ENCODE measurements around the gene OR10A6. TPM values are rescaled to one million over a fixed set of nuclear protein-coding genes. Genes with fewer than 3 reads are reported as not detected.
A peak's percentile ranks its signal among the peaks of the same experiment; 100 is the strongest.

Gene OR10A6
- total RNA-seq, 2 donors from 2014 or later: not detected

DNA sequence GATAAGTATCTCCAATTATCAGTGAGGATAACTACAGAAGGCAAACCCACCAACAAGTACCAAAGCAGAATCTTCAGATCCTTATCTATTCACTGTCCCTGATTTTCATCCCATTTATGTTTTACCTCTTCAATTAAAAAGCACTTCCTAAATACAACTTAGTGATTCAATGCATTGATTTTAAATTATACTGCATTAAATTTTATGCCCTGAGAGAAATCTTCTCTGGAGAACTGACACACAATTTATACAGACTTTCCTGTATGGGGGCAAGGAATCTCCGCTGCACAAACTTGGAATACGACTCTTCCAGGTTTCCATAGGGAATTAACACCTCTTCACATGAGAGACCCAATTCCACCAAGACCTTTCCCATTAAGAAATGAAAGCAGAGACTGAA lies 10.5 kb upstream of the OR10A6 start, which contains the start of gene OR10A3:
TSS of gene OR10A3 (minus strand) at position 101 of the 400 bp plus-strand sequence. CDS start 2,188 bp downstream, outside the sequence.
- H3K4me3 Mint-ChIP-seq: no peak within 1 kb of the TSS
- no peaks in the 10 kb centered on the region for H3K36me3 Mint-ChIP-seq (ENCODE audit: low read depth)
- no peak within 1 kb of the TSS for H3K27ac Mint-ChIP-seq
- H3K9me3 Mint-ChIP-seq: peaks cover 13% of the 10 kb centered on the region
- no peak for ATAC-seq (replicated peaks)
- H3K4me1 Mint-ChIP-seq: no peaks in the 10 kb centered on the region
- H3K27me3 Mint-ChIP-seq: peaks cover 17% of the 10 kb centered on the region

DNA sequence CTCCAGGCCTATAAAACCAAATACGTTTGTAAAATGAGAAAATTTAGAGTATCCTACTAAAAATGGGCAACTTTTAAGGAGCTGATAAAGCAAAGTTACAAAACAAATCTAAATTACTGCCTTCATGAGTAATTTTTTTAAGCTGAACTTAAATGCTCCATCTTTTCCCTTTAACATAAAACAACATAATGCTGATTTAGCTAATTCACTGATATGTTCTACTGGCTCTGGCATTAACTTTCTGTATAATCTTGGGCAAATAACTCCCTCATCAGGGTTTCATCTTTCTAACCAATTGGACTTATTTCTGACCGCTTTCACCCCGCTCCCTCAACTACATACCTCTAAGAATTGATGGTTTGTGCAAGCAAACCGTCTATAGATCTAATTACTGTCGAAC lies 10.1 kb upstream of the OR10A6 start:
- Mint-ChIP-seq H3K27ac (no peak overlapping the region), H3K36me3 (ENCODE audit: low read depth) (no peaks in the 10 kb centered on the region), H3K27me3 (peaks cover 20% of the 10 kb centered on the region), H3K4me3 (no peak overlapping the region), H3K9me3 (peaks cover 13% of the 10 kb centered on the region), H3K4me1 (no peaks in the 10 kb centered on the region)
- no peak for ATAC-seq (replicated peaks)

DNA sequence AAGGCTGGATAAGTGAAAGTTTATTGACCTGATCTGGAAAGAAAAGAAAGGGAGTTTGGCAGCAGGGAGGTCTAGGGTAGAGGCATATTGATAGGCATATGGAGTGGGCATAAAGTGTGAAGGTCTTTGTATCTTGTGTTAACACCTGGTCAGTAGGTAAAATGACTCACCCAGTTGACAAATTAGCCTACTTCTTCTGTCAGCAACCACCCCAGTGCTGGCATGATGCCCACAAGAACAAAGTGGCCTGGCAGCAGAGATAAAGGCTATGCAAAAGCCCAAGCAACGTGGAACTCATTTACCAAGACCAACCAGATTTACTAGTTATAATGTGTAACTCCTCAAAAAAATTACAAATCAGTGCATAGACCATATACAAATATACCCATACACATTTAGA lies 5.5 kb upstream of the OR10A6 start:
- Mint-ChIP-seq H3K4me1 (no peaks in the 10 kb centered on the region), H3K4me3 (no peak overlapping the region), H3K27me3 (peaks cover 37% of the 10 kb centered on the region), H3K36me3 (ENCODE audit: low read depth) (no peaks in the 10 kb centered on the region), H3K9me3 (no peaks in the 10 kb centered on the region), H3K27ac (no peak overlapping the region)
- no peak for ATAC-seq (replicated peaks)

DNA sequence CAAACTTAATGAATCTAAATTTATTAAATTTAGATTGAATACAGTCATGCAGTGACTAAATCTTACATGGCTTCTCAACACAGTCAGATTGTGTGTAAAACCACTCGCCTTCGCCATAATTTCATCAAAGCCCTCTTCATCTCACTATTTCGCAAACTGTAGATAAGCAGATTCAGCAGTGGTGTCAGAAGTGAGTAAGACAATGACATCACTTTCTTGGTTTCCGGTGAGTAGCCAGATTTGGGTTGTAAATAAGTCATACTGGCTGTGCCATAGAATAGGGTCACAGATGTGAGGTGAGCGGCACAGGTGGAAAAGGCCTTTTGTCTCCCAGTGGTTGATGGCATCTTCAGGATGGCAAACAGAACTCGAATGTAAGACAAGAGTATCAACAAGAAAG lies 3.4 kb downstream of the OR10A6 start:
- H3K27me3 Mint-ChIP-seq: peaks cover 42% of the 10 kb centered on the region
- no peak overlapping the region for H3K27ac Mint-ChIP-seq
- no peaks in the 10 kb centered on the region for H3K4me1 Mint-ChIP-seq
- no peaks in the 10 kb centered on the region for H3K9me3 Mint-ChIP-seq
- no peak overlapping the region for H3K4me3 Mint-ChIP-seq
- ATAC-seq (replicated peaks): peak; percentile 94
- no peaks in the 10 kb centered on the region for H3K36me3 Mint-ChIP-seq (ENCODE audit: low read depth)

DNA sequence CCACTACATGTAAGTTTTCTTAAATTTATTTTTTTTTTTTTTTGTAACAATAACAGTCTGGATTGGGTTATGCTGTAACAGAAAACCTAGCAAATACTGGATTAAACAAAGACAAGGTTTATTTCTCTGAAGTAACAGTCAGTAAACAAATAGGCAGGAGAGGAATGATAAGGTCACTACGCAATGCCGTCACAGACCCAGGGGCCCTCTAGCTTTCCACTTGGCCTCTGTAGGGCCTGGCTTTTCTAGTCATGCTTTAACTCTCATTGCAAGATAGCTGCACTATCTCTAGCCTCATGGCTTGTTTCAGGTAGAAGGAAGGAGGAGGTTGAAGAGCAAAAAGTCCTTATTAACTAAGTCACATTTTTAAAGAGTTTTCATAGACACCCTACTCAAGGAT lies 6.5 kb downstream of the OR10A6 start:
- Mint-ChIP-seq H3K36me3 (ENCODE audit: low read depth) (no peaks in the 10 kb centered on the region), H3K9me3 (no peaks in the 10 kb centered on the region), H3K4me3 (no peak overlapping the region), H3K27ac (no peak overlapping the region), H3K27me3 (peaks cover 27% of the 10 kb centered on the region), H3K4me1 (no peaks in the 10 kb centered on the region)
- ATAC-seq (replicated peaks): no peak

DNA sequence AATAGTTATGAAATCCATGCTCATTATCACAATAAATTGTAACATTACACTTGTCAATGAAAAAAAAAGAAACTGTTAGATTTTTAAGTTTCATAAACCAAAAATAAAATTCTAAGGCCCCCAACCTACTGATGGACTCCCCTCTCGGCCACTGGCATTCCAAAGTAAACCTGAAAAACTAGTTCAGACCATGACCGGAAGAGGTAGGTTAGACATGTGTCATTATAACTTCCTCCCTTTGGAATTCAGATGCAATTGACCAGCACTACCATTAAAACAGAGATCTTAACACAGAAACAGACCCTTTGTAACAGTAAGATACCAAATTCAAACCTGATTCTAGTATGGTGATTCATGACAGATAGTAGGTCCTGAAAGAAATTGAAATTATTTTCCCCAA lies 12.9 kb downstream of the OR10A6 start:
- no peaks in the 10 kb centered on the region for H3K9me3 Mint-ChIP-seq
- peaks cover 20% of the 10 kb centered on the region for H3K27me3 Mint-ChIP-seq
- H3K27ac Mint-ChIP-seq: no peak overlapping the region
- no peaks in the 10 kb centered on the region for H3K36me3 Mint-ChIP-seq (ENCODE audit: low read depth)
- no peak for ATAC-seq (replicated peaks)
- H3K4me3 Mint-ChIP-seq: no peak overlapping the region
- H3K4me1 Mint-ChIP-seq: no peaks in the 10 kb centered on the region

DNA sequence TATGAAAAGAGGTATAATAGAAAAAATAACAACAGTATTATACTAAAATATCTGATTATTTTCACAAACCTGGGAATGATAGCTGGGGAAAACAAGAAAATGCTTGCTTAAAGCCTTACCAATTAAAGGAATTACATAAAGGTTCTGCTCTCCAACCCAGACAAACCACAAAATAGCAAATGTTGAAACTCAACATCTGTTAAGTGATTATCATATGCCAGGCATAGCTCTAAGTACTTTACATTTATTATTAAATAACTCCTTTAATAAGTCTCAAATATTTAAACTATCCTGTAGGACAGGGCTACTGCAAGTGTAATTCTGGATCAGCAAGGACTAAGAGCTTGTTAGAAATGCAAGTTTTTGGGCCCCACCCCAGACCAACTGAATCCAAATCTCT lies 20.1 kb downstream of the OR10A6 start:
- Mint-ChIP-seq H3K4me3 (no peak overlapping the region), H3K4me1 (no peaks in the 10 kb centered on the region), H3K27ac (no peak overlapping the region), H3K36me3 (ENCODE audit: low read depth) (no peaks in the 10 kb centered on the region), H3K27me3 (peaks cover 31% of the 10 kb centered on the region), H3K9me3 (no peaks in the 10 kb centered on the region)
- no peak for ATAC-seq (replicated peaks)

DNA sequence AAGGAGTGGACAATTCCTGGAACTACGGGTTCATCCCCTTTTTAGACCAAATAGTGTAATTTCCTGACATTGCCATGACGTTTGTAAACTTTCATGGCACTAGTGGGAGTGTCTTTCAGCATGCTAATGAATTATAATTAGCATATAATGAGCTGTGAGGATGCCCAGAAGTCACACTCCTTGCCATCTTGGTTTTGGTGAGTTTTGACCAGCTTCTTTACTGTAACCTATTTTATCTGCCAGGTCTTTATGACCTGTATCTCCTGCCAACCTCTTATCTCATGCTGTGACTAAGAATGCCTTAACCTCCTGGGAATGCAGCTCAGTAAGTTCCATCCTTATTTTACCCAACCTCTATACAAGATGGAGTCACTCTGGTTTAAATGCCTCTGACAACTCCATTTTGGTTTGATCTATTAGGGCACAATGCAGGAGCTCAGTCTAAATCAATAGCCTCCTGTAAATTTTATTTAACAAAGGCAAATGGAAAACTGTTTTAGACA lies 20.7 kb downstream of the OR10A6 start:
- Mint-ChIP-seq H3K9me3 (no peaks in the 10 kb centered on the region), H3K4me1 (no peaks in the 10 kb centered on the region), H3K27ac (no peak overlapping the region), H3K27me3 (peaks cover 35% of the 10 kb centered on the region), H3K36me3 (ENCODE audit: low read depth) (no peaks in the 10 kb centered on the region), H3K4me3 (no peak overlapping the region)
- no peak for ATAC-seq (replicated peaks)

DNA sequence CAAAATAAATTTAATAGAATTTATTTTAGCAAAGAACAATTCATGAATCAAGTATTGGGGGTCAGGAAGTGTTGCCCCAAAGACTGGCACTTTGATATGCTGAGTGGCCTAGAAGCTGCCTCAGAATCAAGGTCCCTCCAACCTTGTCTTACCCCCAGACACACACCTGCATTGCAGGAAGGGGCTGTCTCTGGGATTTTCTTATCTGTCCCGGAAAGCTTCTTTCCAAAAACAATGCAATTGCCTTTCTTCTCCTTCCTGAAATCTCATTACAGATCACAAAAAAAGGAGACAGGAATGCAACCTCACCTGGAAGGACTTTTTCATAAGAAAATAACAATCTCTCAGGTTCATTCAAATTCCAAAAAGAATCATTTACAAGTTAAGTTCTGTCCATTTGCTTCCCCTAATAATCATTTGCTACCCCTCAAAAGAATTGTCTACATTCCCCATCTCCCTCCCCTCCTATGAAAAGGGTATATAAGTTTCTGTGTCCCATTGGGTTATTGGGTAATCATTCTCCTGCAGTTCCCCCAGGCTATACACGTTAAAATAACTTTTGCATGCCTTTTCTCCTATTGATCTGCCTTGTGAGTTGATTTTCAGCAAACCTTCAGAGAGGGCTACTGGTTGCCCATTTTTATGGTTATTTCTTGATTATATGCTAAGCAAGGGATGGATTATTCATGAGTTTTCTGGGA lies 21.3 kb downstream of the OR10A6 start:
- no peaks in the 10 kb centered on the region for H3K9me3 Mint-ChIP-seq
- H3K4me1 Mint-ChIP-seq: no peaks in the 10 kb centered on the region
- no peaks in the 10 kb centered on the region for H3K36me3 Mint-ChIP-seq (ENCODE audit: low read depth)
- no peak overlapping the region for H3K4me3 Mint-ChIP-seq
- no peak overlapping the region for H3K27ac Mint-ChIP-seq
- peaks cover 32% of the 10 kb centered on the region for H3K27me3 Mint-ChIP-seq
- ATAC-seq (replicated peaks): no peak

DNA sequence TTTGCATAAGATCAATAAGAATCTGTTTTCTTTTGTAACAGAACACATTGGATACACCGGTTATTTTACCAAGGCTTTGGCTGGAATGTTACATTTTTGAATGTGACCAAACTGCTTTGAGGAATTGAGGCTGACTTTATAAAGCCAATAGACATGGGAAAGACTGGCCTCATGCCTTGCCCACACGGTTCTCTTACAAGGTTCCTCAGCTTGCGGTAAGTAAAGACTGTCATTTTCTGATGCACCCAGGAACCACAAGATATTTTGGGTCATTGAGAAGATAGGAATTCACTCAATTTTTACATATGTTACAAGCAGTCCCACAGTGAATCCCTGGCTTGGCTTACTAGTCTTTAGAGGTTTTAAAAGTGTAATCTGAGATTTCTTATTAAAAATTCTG lies 23.9 kb downstream of the OR10A6 start:
- no peak for ATAC-seq (replicated peaks)
- no peaks in the 10 kb centered on the region for H3K4me1 Mint-ChIP-seq
- H3K27ac Mint-ChIP-seq: no peak overlapping the region
- no peaks in the 10 kb centered on the region for H3K36me3 Mint-ChIP-seq (ENCODE audit: low read depth)
- H3K27me3 Mint-ChIP-seq: peaks cover 35% of the 10 kb centered on the region
- H3K4me3 Mint-ChIP-seq: no peak overlapping the region
- no peaks in the 10 kb centered on the region for H3K9me3 Mint-ChIP-seq

DNA sequence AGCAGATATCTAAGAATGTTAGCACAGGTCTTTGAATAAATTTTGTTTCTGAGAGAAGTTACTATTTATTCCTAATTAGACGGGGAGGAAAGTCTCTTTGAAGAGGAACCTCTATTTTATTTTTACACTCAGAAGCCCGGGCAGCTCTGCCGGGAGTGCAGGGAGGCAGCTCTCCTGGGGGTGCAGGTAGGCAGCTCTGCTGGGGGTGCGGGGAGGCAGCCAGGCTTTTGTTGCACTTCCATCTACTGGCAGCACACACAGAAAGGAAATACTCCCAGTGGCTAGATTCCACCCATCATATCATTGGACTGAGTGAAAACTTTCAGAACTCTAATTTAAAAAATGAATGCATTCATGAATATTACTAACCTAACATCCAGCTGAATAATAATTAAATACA lies 24.6 kb downstream of the OR10A6 start:
- H3K9me3 Mint-ChIP-seq: no peaks in the 10 kb centered on the region
- no peaks in the 10 kb centered on the region for H3K36me3 Mint-ChIP-seq (ENCODE audit: low read depth)
- peaks cover 30% of the 10 kb centered on the region for H3K27me3 Mint-ChIP-seq
- H3K4me3 Mint-ChIP-seq: no peak overlapping the region
- no peak for ATAC-seq (replicated peaks)
- H3K4me1 Mint-ChIP-seq: no peaks in the 10 kb centered on the region
- H3K27ac Mint-ChIP-seq: no peak overlapping the region

DNA sequence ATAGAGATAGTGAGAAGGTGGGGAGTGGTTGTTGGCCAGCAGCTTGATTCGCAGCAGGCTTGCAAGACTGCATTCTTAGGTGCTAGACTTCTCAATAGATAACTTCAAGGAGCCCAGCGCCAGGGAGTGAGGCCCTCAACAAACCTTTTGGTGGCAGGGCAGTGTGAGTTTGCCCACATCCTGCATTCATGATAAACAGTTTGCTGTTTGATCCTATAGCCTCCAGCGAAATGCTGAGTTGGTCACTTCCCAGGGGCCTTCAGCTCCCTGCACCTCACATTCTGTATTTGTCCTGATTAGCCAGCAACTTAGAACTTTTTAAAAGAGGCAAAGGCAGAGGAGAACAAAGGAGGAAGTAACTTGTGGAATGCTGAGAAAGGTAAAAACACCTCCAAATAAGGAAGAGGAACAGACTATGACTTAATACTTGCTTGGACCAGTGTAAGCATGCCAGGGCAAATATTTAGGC lies 25.1 kb downstream of the OR10A6 start:
- no peaks in the 10 kb centered on the region for H3K36me3 Mint-ChIP-seq (ENCODE audit: low read depth)
- no peaks in the 10 kb centered on the region for H3K4me1 Mint-ChIP-seq
- H3K27me3 Mint-ChIP-seq: peaks cover 30% of the 10 kb centered on the region
- H3K4me3 Mint-ChIP-seq: no peak overlapping the region
- H3K9me3 Mint-ChIP-seq: no peaks in the 10 kb centered on the region
- no peak overlapping the region for H3K27ac Mint-ChIP-seq
- no peak for ATAC-seq (replicated peaks)

DNA sequence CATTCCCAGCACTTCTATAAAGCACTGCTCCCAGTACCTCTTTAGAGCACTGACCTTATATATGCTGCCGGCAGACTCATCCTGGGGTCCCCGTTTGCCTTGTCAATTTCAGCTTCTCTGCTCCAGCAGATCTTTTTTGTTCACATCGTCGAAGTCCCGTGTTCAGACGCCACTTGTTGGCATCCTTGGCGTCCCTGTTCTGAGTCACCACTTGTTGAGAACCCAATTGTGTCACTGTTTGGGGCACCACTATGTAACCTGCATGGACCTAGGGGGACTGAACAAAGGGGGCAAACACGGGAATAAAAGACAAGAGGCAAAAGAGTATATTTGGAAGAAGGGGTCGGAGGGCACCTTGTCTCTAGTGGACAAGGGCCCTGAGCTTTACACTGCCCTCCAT lies 25.5 kb downstream of the OR10A6 start:
- Mint-ChIP-seq H3K4me3 (no peak overlapping the region), H3K36me3 (ENCODE audit: low read depth) (no peaks in the 10 kb centered on the region)

DNA sequence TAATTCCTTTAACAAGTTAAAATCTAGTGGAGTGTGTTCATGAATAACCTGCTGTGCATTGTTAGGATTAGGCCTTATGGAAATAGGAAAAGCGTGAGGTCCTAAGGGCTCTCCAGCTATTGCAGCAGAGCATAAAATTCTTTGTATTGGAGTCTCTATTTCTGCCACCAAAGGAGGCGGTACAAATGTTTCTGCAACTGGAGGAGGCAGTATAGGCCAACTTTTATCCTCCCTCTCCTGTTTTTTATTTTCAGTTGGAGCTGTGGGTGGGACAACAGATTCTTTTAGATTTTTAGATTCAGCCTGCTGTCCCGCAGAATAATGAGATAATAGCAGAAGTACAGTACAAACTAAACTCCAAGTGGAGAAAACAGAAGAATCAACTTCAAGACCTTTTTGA lies 26.2 kb downstream of the OR10A6 start:
- H3K4me3 Mint-ChIP-seq: no peak overlapping the region
- no peaks in the 10 kb centered on the region for H3K4me1 Mint-ChIP-seq
- H3K9me3 Mint-ChIP-seq: no peaks in the 10 kb centered on the region
- no peak overlapping the region for H3K27ac Mint-ChIP-seq
- no peak for ATAC-seq (replicated peaks)
- H3K36me3 Mint-ChIP-seq (ENCODE audit: low read depth): no peaks in the 10 kb centered on the region
- H3K27me3 Mint-ChIP-seq: peaks cover 27% of the 10 kb centered on the region

More for the DNA sequence above, 25.5 kb downstream of the OR10A6 start:
- H3K27ac Mint-ChIP-seq: no peak overlapping the region
- H3K9me3 Mint-ChIP-seq: no peaks in the 10 kb centered on the region
- peaks cover 30% of the 10 kb centered on the region for H3K27me3 Mint-ChIP-seq
- H3K4me1 Mint-ChIP-seq: no peaks in the 10 kb centered on the region
- no peak for ATAC-seq (replicated peaks)

DNA sequence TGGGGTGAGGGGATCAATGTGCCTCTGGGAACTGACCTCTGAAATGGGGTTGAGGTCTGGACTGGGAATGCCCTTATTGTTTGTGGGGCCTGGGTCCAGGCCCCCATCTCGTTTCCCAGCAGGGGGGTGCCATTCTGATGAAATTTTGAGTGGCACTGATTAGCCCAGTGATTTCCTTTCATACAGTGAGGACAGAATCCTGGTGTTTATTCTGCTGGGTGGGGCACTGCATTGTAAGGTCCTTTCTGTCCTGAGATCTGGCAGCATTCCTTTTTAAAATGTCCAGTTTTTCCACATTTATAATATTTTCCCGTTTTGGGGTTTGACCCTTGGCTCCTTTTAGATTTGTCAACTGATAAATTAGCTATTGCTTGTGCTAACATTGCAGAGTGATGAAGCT lies 27.1 kb downstream of the OR10A6 start:
- H3K27ac Mint-ChIP-seq: no peak overlapping the region
- no peaks in the 10 kb centered on the region for H3K36me3 Mint-ChIP-seq (ENCODE audit: low read depth)
- peaks cover 27% of the 10 kb centered on the region for H3K27me3 Mint-ChIP-seq
- no peak overlapping the region for H3K4me3 Mint-ChIP-seq
- no peak for ATAC-seq (replicated peaks)
- no peaks in the 10 kb centered on the region for H3K9me3 Mint-ChIP-seq
- no peaks in the 10 kb centered on the region for H3K4me1 Mint-ChIP-seq

Measured in activated T-helper 17 cell treated with anti-CD3 and anti-CD28 coated beads, Interleukin-2, amount 50 U/mL, for 72 hours (primary cell).